ENCODE measurements around the gene RASSF5.

The RASSF5 gene

DNA sequence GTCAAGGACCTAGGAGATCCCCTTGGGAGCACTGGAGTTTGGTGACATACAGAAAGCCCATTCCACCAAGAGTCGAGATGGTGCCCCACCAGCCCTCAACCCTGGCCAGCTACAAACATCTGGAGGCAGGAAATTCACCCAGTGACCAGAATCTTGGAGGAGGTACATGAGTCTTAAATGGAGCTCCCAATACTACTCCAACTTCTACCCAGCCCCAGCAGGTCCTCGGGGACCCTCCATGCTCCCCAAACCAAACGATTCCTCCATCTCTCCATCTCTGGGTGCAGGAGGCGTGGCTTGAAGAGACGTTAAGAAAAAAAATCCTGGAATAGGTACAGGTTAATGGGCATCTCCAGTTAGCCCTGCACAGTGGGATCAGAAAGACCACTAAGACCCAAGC lies 5.5 kb upstream of the RASSF5 start:
- H3K4me3 ChIP-seq (ENCODE audit: control insufficient read depth, low read depth, low read length): no peak overlapping the region
- no peak for DNase-seq (ENCODE audit: low read depth)
- TF ChIP-seq CTCF (IDR thresholded peaks at IDR 0.05; ENCODE audit: control insufficient read depth, insufficient read depth, low read depth, low read length, missing control alignments): no peak

DNA sequence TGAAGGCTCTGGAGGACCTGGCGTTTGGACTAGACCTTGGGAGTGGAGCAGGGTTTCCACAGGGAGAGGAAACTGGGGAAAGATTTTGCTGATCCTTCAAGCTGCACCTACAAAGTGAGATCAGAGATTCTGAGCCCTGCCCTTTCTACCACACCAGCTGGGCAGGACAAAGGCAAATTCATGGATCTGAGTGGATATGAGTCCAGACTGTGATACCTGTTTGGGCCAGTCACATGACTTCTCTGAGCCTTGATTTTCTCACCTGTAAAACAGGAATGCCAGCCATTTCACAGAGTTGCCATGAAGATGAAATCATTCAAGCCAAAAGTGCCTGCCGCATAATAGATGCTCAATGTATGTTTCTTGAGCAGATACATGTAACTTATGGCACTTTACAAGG lies 4.9 kb upstream of the RASSF5 start:
- TF ChIP-seq CTCF (IDR thresholded peaks at IDR 0.05; ENCODE audit: control insufficient read depth, insufficient read depth, low read depth, low read length, missing control alignments): no peak
- H3K4me3 ChIP-seq (ENCODE audit: control insufficient read depth, low read depth, low read length): no peak overlapping the region
- no peak for DNase-seq (ENCODE audit: low read depth)

DNA sequence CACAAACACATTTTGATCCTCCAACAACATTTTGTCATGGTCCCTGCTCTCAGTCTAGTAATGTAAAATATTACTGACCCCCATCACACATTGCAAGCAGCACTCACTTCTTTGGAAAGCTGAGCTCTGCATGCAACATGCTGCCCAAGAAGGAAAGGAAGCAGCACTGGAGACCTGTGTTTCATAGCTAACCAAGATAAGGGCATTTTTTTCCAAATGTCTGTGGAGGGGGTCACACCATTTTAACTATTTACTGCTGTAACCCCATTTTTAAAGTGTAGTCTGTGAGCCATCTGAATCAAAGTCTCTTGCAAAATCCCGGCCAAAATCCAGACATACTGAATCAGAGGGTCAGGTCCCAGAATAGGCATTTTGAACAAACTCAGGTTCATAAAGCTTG lies 4.5 kb upstream of the RASSF5 start:
- TF ChIP-seq CTCF (IDR thresholded peaks at IDR 0.05; ENCODE audit: control insufficient read depth, insufficient read depth, low read depth, low read length, missing control alignments): no peak
- DNase-seq (ENCODE audit: low read depth): peak; percentile 52
- no peak overlapping the region for H3K4me3 ChIP-seq (ENCODE audit: control insufficient read depth, low read depth, low read length)

GRCh38 chr1:206503591-206504362 lies 3.6 kb upstream of the RASSF5 start:
- H3K4me3 ChIP-seq (ENCODE audit: control insufficient read depth, low read depth, low read length): no peak overlapping the region
- peak; percentile 95 for DNase-seq (ENCODE audit: low read depth)
- no peak for TF ChIP-seq CTCF (IDR thresholded peaks at IDR 0.05; ENCODE audit: control insufficient read depth, insufficient read depth, low read depth, low read length, missing control alignments)

DNA sequence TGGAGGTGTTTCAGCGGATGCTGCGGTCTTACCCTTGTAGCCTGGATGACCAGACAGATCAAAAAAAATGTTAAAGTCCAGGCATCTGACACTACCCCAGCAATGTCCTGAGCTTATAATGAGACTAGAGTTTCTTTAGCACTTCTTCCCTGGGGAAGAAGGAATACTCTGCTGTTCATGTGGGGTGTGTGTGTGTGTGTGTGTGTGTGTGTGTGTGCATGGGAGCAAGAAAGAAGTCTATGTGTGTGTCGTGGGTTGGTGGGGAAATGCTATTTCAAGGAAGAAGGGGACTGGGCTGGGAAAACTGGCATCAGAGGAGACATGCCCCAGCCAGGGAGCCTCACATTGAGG lies 3.0 kb upstream of the RASSF5 start:
- TF ChIP-seq CTCF (IDR thresholded peaks at IDR 0.05; ENCODE audit: control insufficient read depth, insufficient read depth, low read depth, low read length, missing control alignments): no peak
- no peak for DNase-seq (ENCODE audit: low read depth)
- H3K4me3 ChIP-seq (ENCODE audit: control insufficient read depth, low read depth, low read length): no peak overlapping the region

DNA sequence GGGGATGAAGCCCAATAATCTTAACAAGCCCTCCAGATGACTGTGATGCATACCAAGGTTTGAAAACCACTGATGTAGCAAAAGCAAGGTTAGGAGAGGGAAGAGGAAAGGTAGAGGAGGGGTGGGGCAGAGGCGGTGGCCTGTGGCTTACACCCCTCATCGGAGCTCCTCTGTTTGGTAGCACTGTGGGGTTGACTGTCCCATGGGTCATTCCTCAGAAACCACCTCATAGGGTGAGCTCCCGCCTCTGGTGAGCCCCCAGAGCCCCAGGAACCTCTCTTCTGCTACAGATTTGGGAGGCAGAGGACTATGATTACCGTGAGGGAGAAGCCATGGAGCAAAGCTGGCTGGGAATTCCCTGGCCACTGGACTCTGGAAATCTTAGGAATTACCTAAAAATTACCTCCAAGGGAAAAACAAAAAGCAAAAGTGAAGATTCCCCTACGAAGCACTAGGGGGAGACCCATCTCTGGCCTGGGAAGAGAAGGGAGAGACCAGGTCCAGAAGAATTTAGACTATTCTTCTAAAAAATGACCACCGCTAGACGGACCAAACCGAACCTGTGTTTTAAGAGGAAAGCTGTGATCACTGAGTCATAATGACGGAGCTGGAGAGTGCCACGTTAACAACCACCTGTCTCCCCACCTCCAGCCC lies 1.5 kb upstream of the RASSF5 start:
- TF ChIP-seq CTCF (IDR thresholded peaks at IDR 0.05; ENCODE audit: control insufficient read depth, insufficient read depth, low read depth, low read length, missing control alignments): peak; percentile 80
- H3K4me3 ChIP-seq (ENCODE audit: control insufficient read depth, low read depth, low read length): no peak overlapping the region
- peak; percentile 34 for DNase-seq (ENCODE audit: low read depth)
